IPS-20b (cell line): Measurements from ENCODE around the gene SYNE1.
"Not testable (repeated sequence)": the region's sequence is repeated elsewhere in the genome, so short reads cannot be mapped to it uniquely, and the experiment has no call there.

Experiments
- H3K27ac ChIP-seq: one replicate; pipeline ENCODE4 v1.5.1; 2013; ENCODE audit warnings: low read length
- H3K27me3 ChIP-seq: 2 replicates; pipeline ENCODE4 v1.6.1; 2013; ENCODE audit warnings: mild to moderate bottlenecking, low read length, inconsistent platforms; ENCODE audit not compliant: insufficient read depth
- H3K36me3 ChIP-seq: 2 replicates; pipeline ENCODE4 v1.6.1; 2013; ENCODE audit warnings: low read depth, mild to moderate bottlenecking, inconsistent platforms, low read length, moderate library complexity; ENCODE audit not compliant: insufficient read depth
- H3K4me1 ChIP-seq: 2 replicates; pipeline ENCODE4 v1.6.1; 2013; ENCODE audit warnings: mild to moderate bottlenecking, control low read depth, inconsistent platforms, low read length, moderate library complexity; ENCODE audit not compliant: insufficient read depth
- H3K4me3 ChIP-seq: 2 replicates; pipeline ENCODE4 v1.5.1; 2013; ENCODE audit warnings: mild to moderate bottlenecking, low read length, inconsistent platforms
- H3K9ac ChIP-seq: 2 replicates; pipeline ENCODE4 v1.6.1; 2013; ENCODE audit warnings: low read depth, mild to moderate bottlenecking, inconsistent platforms, low read length, moderate library complexity
- H3K9me3 ChIP-seq: 2 replicates; pipeline ENCODE4 v1.6.1; 2013; ENCODE audit warnings: mild to moderate bottlenecking, low read depth, low read length, inconsistent platforms; ENCODE audit not compliant: insufficient read depth

The SYNE1 gene

GRCh38 chr6:152353440-152353839 lies 283.7 kb downstream of the SYNE1 start:
- no peaks in the 10 kb centered on the region for H3K4me1 ChIP-seq
- no peaks in the 10 kb centered on the region for H3K27me3 ChIP-seq
- no peaks in the 10 kb centered on the region for H3K9me3 ChIP-seq
- H3K36me3 ChIP-seq, result no peaks in the 10 kb centered on the region
- no peak overlapping the region for H3K27ac ChIP-seq
- H3K9ac ChIP-seq, result no peak overlapping the region
- H3K4me3 ChIP-seq, result no peak overlapping the region

DNA sequence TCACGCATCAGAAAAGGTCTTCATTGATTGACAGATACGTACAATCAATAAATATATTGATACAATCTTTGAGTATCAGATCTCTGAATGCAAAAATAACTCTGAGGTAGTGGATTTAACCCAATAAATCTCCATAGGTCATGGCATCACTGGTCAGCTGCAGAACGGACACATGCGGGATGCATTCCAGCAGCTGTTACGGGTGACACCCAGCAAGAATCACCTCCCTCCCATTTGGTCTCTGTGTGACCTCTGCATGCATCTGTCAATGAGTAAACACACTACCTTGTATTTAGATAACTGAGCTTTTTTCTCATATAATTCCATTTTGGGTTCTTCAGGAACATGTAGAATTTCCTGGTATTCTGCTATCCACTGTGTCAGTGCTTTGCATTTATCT lies 285.4 kb downstream of the SYNE1 start:
- Histone ChIP-seq H3K4me1 (no peaks in the 10 kb centered on the region), H3K27ac (no peak overlapping the region), H3K4me3 (no peak overlapping the region), H3K27me3 (no peaks in the 10 kb centered on the region), H3K9ac (no peak overlapping the region), H3K36me3 (no peaks in the 10 kb centered on the region), H3K9me3 (no peaks in the 10 kb centered on the region)

DNA sequence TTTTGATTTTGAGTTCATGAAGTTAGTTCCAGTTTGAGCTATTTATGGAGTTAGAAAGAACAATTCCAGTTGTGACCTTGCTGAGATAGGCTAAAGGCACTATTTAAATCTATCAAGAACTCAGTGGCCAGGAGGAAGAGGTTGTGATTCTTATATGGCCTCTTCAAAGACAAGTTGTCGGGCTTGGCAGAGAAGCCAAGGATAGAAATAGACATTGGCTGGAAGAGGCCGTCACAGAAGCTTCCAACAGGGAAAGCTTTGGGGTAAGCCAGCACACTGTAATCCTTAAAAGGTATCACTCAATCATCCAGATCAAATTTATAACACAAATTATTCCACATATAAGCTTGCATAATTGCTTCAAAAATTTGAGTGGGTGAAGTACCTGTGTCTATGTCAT lies 286.1 kb downstream of the SYNE1 start:
- Histone ChIP-seq H3K27me3 (no peaks in the 10 kb centered on the region), H3K9me3 (no peaks in the 10 kb centered on the region), H3K9ac (no peak overlapping the region), H3K4me1 (no peaks in the 10 kb centered on the region), H3K4me3 (no peak overlapping the region), H3K36me3 (no peaks in the 10 kb centered on the region), H3K27ac (no peak overlapping the region)

DNA sequence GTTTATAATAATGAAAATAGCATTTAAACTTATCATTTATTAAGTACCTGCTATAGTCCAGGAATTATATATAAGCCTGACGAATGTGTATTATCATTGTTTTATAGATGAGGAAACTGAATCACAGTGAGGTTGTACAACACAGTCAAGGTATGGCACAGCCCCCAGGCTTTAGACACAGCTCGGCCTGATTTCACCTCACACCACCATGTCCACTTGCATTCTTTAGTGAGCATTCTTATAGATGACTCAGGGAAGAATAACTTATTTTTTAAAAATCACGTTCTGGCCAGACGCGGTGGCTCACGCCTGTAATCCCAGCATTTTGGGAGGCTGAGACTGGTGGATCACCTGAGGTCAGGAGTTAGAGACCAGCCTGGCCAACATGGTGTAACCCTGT lies 289.0 kb downstream of the SYNE1 start:
- H3K27me3 ChIP-seq, result no peaks in the 10 kb centered on the region
- H3K4me1 ChIP-seq, result no peaks in the 10 kb centered on the region
- H3K36me3 ChIP-seq, result no peaks in the 10 kb centered on the region
- no peak overlapping the region for H3K4me3 ChIP-seq
- H3K9me3 ChIP-seq, result no peaks in the 10 kb centered on the region
- H3K9ac ChIP-seq, result no peak overlapping the region
- no peak overlapping the region for H3K27ac ChIP-seq

DNA sequence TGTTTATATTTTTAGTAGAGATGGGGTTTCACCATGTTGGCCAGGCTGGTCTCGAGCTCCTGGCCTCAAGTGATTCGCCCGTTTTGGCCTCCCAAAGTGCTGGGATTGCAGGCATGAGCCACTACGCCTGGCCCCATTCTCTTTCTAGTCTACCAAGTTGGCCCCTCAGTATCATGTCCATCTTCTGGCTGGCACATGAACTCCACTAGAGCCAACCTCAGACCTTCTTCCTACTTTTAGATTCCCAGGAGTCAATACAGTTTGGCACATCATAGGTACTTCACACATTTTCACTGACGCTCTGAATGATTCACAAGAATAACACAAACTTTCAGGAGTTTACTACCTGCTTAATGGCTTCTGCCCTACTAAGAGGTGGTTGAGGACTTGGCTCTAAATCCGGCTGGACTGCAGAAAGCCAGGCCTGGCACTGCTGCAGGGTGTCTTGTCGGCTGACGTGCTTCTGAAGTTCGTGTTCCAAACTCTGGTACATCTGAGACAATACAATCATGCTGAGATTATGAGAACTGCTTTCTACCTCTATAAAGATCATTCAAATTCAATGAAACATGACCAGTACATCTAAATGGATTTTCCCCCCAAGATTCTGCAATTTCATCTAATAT lies 293.3 kb downstream of the SYNE1 start:
- H3K4me3 ChIP-seq, result no peak overlapping the region
- H3K36me3 ChIP-seq, result no peaks in the 10 kb centered on the region
- H3K27ac ChIP-seq, result no peak overlapping the region
- no peak overlapping the region for H3K9ac ChIP-seq
- no peaks in the 10 kb centered on the region for H3K27me3 ChIP-seq
- H3K9me3 ChIP-seq, result no peaks in the 10 kb centered on the region
- H3K4me1 ChIP-seq, result no peaks in the 10 kb centered on the region; the same call in 1 of the 2 replicates

DNA sequence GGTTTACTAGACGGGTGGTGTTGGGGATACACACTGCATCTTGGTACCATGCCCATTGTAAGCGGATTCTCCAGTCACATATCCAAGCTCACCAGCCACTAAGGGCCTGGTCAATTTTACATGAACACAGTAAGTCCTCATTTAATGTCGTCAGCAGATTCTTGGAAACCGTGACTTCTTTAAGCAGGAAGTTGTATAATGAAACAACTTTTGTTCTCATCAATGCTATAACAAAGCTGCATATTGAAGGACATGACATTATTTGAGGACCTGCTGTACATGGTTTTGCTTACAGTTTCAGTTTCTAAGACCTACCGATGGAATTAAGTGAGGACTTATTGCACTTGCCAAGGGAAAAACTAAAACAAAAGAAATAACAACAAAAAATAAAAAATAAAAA lies 295.6 kb downstream of the SYNE1 start:
- H3K9me3 ChIP-seq, result no peaks in the 10 kb centered on the region
- no peak overlapping the region for H3K9ac ChIP-seq
- H3K27me3 ChIP-seq, result no peaks in the 10 kb centered on the region
- no peaks in the 10 kb centered on the region for H3K36me3 ChIP-seq
- H3K27ac ChIP-seq, result no peak overlapping the region
- H3K4me3 ChIP-seq, result no peak overlapping the region
- no peaks in the 10 kb centered on the region; the same call in 1 of the 2 replicates for H3K4me1 ChIP-seq

- Histone ChIP-seq H3K4me1 (no peaks in the 10 kb centered on the region; the same call in 1 of the 2 replicates), H3K9ac (no peak overlapping the region), H3K27me3 (no peaks in the 10 kb centered on the region), H3K27ac (no peak overlapping the region), H3K36me3 (no peaks in the 10 kb centered on the region), H3K9me3 (no peaks in the 10 kb centered on the region), H3K4me3 (no peak overlapping the region)
Observed at GRCh38 chr6:152338335-152339125, 298.6 kb downstream of the SYNE1 start.

GRCh38 chr6:152334555-152334954 lies 302.6 kb downstream of the SYNE1 start:
- Histone ChIP-seq H3K27ac (no peak overlapping the region), H3K36me3 (no peaks in the 10 kb centered on the region), H3K4me3 (no peak overlapping the region), H3K27me3 (no peaks in the 10 kb centered on the region), H3K9ac (no peak overlapping the region), H3K9me3 (no peaks in the 10 kb centered on the region), H3K4me1 (no peaks in the 10 kb centered on the region; the same call in 1 of the 2 replicates)

GRCh38 chr6:152330961-152331360 lies 306.2 kb downstream of the SYNE1 start:
- no peak overlapping the region for H3K4me3 ChIP-seq
- no peak overlapping the region for H3K9ac ChIP-seq
- H3K27me3 ChIP-seq, result no peaks in the 10 kb centered on the region
- no peaks in the 10 kb centered on the region for H3K36me3 ChIP-seq
- no peaks in the 10 kb centered on the region for H3K9me3 ChIP-seq
- no peak overlapping the region for H3K27ac ChIP-seq
- no peaks in the 10 kb centered on the region for H3K4me1 ChIP-seq

- H3K27ac ChIP-seq, result no peak overlapping the region
- no peak overlapping the region for H3K4me3 ChIP-seq
- H3K9ac ChIP-seq, result no peak overlapping the region
- no peaks in the 10 kb centered on the region for H3K4me1 ChIP-seq
- no peaks in the 10 kb centered on the region for H3K36me3 ChIP-seq
- no peaks in the 10 kb centered on the region for H3K9me3 ChIP-seq
- no peaks in the 10 kb centered on the region for H3K27me3 ChIP-seq
Observed at GRCh38 chr6:152329638-152330448, 307.3 kb downstream of the SYNE1 start.

DNA sequence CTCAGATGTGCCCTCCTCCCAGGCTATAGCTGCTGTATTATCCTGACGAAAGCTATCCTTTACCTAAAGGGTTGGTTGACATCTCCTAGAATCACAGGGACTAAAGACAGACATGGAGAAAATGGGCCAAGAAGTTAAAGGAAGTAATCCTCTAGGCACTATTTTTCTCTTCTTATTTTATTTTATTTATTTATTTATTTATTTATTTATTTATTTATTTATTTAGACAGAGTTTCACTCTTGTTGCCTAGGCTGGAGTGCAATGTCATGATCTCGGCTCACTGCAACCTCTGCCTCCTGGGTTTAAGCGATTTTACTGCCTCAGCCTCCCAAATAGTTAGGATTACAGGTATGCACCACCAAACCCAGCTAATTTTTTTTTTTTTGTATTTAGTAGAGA lies 309.0 kb downstream of the SYNE1 start:
- not testable (repeated sequence) for H3K4me1 ChIP-seq, H3K27ac ChIP-seq, H3K9me3 ChIP-seq, H3K36me3 ChIP-seq, H3K9ac ChIP-seq, H3K4me3 ChIP-seq, H3K27me3 ChIP-seq
